GM08714 (cell line): Measurements from ENCODE around the gene CISD3.

ENCODE experiments used
- H3K4me3 ChIP-seq: fragments of 200-500 bp; sonication (Bioruptor generic); 2 replicates; pipeline ENCODE4 v1.5.1; 2014; ENCODE audit warnings: mild to moderate bottlenecking, low read length, inconsistent platforms
- ZNF274 ChIP-seq: IDR thresholded peaks from 2 replicates; pipeline ENCODE4 v1.6.1; 2012; ENCODE audit warnings: mild to moderate bottlenecking, low read depth, low read length

Gene CISD3

GRCh38 chr17:38729886-38730525 is at the start of gene CISD3:
Gene CISD3 (plus strand): TSS chr17:38730341. CDS start chr17:38730359, 18 bp downstream.
- no peak for TF ChIP-seq ZNF274
- H3K4me3 ChIP-seq, result peak within 1 kb of the TSS; percentile 80

GRCh38 chr17:38681096-38681495 is 49.0 kb upstream of the CISD3 start:
- no peak for TF ChIP-seq ZNF274
- H3K4me3 ChIP-seq, result no peak overlapping the region

- no peak for TF ChIP-seq ZNF274
- no peak overlapping the region for H3K4me3 ChIP-seq
Observed at GRCh38 chr17:38685491-38685890, 44.6 kb upstream of the CISD3 start.

GRCh38 chr17:38687286-38687685 is 42.9 kb upstream of the CISD3 start:
- no peak overlapping the region for H3K4me3 ChIP-seq

GRCh38 chr17:38690386-38690785 is 39.8 kb upstream of the CISD3 start:
- TF ChIP-seq ZNF274, result no peak

More at GRCh38 chr17:38687286-38687685, 42.9 kb upstream of the CISD3 start:
- TF ChIP-seq ZNF274, result no peak

GRCh38 chr17:38691154-38691553 is 39.0 kb upstream of the CISD3 start:
- no peak for TF ChIP-seq ZNF274
- no peak overlapping the region for H3K4me3 ChIP-seq

More at GRCh38 chr17:38690386-38690785, 39.8 kb upstream of the CISD3 start:
- no peak overlapping the region for H3K4me3 ChIP-seq

- no peak overlapping the region for H3K4me3 ChIP-seq
- no peak for TF ChIP-seq ZNF274
Observed at GRCh38 chr17:38693700-38694329, 36.3 kb upstream of the CISD3 start.

GRCh38 chr17:38697061-38697820 is 32.9 kb upstream of the CISD3 start:
- H3K4me3 ChIP-seq, result no peak overlapping the region
- no peak for TF ChIP-seq ZNF274

- TF ChIP-seq ZNF274, result no peak
Observed at GRCh38 chr17:38698760-38699159, 31.4 kb upstream of the CISD3 start.

GRCh38 chr17:38701504-38702165 is 28.5 kb upstream of the CISD3 start:
- H3K4me3 ChIP-seq, result peak overlapping the region; percentile 56; the same call in 1 of the 2 replicates
- TF ChIP-seq ZNF274, result no peak

More at GRCh38 chr17:38698760-38699159, 31.4 kb upstream of the CISD3 start:
- H3K4me3 ChIP-seq, result no peak overlapping the region

- TF ChIP-seq ZNF274, result no peak
- peak overlapping the region; percentile 57 for H3K4me3 ChIP-seq
Observed at GRCh38 chr17:38702166-38702915, 27.8 kb upstream of the CISD3 start.

- TF ChIP-seq ZNF274, result no peak
- peak overlapping the region; percentile 57 for H3K4me3 ChIP-seq
Observed at GRCh38 chr17:38702916-38703741, 27.0 kb upstream of the CISD3 start.
